ENCODE data around the gene ENPEP. TPM values are rescaled to one million over a fixed set of nuclear protein-coding genes. Genes with fewer than 3 reads are reported as not detected.

ENPEP gene
- total and polyA plus RNA-seq, 10 of the 15 experiments (the other 5 are each of a cell fraction or from before 2014, with no cell fraction given) = 0.03 TPM; not detected in 9

GRCh38 chr4:110480746-110481271 lies 4.9 kb downstream of the ENPEP start:
- no peak overlapping the region for H3K4me2 ChIP-seq (ENCODE audit: control insufficient read depth, insufficient read depth)
- FAIRE-seq = no peak
- POLR2A ChIA-PET = no interaction called here

More at GRCh38 chr4:110480746-110481271, 4.9 kb downstream of the ENPEP start:
- no peaks in the 10 kb centered on the region for H3K27me3 ChIP-seq (replicated peaks in 1 of 2; ENCODE audit: control insufficient read depth in 2 of 2, insufficient read depth in 2 of 2, low read length in 1 of 2)
- no peak overlapping the region for H3K4me3 ChIP-seq
- no TSS peak for BruUV-seq (replicated peaks)
- H3K36me3 ChIP-seq (ENCODE audit: control insufficient read depth in 2 of 2, insufficient read depth in 2 of 2, low read length in 1 of 2) = no peaks in the 10 kb centered on the region
- no peaks in the 10 kb centered on the region; the same call in 2 of the 3 replicates for H3K9me3 ChIP-seq (replicated peaks; ENCODE audit: control insufficient read depth, insufficient read depth, low read length)
- H3K27ac ChIP-seq (ENCODE audit: control insufficient read depth, insufficient read depth) = no peak overlapping the region
- H2AFZ ChIP-seq (ENCODE audit: control insufficient read depth, low read depth, low read length) = no peak overlapping the region
- RAD21 ChIA-PET (ENCODE audit: unreplicated experiment) = no interaction called here
- 76% methylated on average over 6 of the region's 6 CpGs for WGBS (ENCODE audit: insufficient coverage, insufficient replicate concordance, low lambda C conversion rate, missing lambda C conversion rate)
- intact Hi-C loops (cut with micrococcal nuclease; ENCODE audit: unreplicated experiment) = no loop called here
- no peak overlapping the region for H3K9ac ChIP-seq (ENCODE audit: control insufficient read depth, insufficient read depth, low read length)
- no peaks in the 10 kb centered on the region for H3K79me2 ChIP-seq (ENCODE audit: control insufficient read depth, insufficient read depth, low read length)
- no peak for ATAC-seq
- peaks cover 13% of the 10 kb centered on the region for H3K4me1 ChIP-seq (ENCODE audit: control insufficient read depth, insufficient read depth, low read length)
- TF ChIP-seq IKZF1 (conservative IDR thresholded peaks at IDR 0.05) (no peak), BCL11A (IDR thresholded peaks at IDR 0.05; ENCODE audit: low read depth, low read length) (no peak), RAD51 (IDR thresholded peaks at IDR 0.05) (no peak), ETV6 (conservative IDR thresholded peaks at IDR 0.05 in 1 of 2, IDR thresholded peaks at IDR 0.05 in 1 of 2; ENCODE audit: borderline replicate concordance in 1 of 2, low read depth in 1 of 2) (no peak), RB1 (IDR thresholded peaks at IDR 0.05; ENCODE audit: borderline replicate concordance) (no peak), PAX8 (IDR thresholded peaks at IDR 0.05) (no peak), HDAC6 (IDR thresholded peaks at IDR 0.05; ENCODE audit: unreplicated experiment) (no peak), JUNB (IDR thresholded peaks at IDR 0.05) (no peak), TBL1XR1 (IDR thresholded peaks at IDR 0.05; ENCODE audit: low read depth, low read length) (no peak), ZBTB33 (IDR thresholded peaks at IDR 0.05) (no peak), HDGF (IDR thresholded peaks at IDR 0.05) (no peak), JUND (IDR thresholded peaks at IDR 0.05; ENCODE audit: low read depth, low read length) (no peak), ZNF217 (IDR thresholded peaks at IDR 0.05) (no peak), MAX (IDR thresholded peaks at IDR 0.05; ENCODE audit: low read depth, low read length) (no peak), RCOR1 (conservative IDR thresholded peaks at IDR 0.05; ENCODE audit: low read depth, low read length) (no peak), PRDM15 (CRISPR knock-in tag; IDR thresholded peaks at IDR 0.05) (no peak), SMARCA5 (IDR thresholded peaks at IDR 0.05) (no peak)
- TF ChIP-seq, protein P1, sequence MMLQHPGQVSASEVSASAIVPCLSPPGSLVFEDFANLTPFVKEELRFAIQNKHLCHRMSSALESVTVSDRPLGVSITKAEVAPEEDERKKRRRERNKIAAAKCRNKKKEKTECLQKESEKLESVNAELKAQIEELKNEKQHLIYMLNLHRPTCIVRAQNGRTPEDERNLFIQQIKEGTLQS (IDR thresholded peaks at IDR 0.05; ENCODE audit: borderline replicate concordance, extremely low read depth, low read depth, low read length) = no peak
- in situ Hi-C loops (cut with MboI) = no loop called here
- H4K20me1 ChIP-seq (ENCODE audit: control insufficient read depth, insufficient read depth) = no peaks in the 10 kb centered on the region
- DNase-seq (ENCODE audit: low read depth, low spot score) = no peak
- CTCF ChIA-PET = interaction anchor here (0.6 to 1.0 kb wide), 3 partner anchors 34 to 493 kb away, joined by 3 to 4 read pairs (median 3); no protein-coding TSS in a partner anchor
- SMC1A ChIA-PET (ENCODE audit: uncharacterized antibody, unreplicated experiment) = interaction anchor here (2.1 kb wide), 1 partner anchor 26 kb away, joined by 4 read pairs; no protein-coding TSS in a partner anchor

Measured in GM12878 (cell line).